ENCODE measurements around the gene NELFB.

DNA sequence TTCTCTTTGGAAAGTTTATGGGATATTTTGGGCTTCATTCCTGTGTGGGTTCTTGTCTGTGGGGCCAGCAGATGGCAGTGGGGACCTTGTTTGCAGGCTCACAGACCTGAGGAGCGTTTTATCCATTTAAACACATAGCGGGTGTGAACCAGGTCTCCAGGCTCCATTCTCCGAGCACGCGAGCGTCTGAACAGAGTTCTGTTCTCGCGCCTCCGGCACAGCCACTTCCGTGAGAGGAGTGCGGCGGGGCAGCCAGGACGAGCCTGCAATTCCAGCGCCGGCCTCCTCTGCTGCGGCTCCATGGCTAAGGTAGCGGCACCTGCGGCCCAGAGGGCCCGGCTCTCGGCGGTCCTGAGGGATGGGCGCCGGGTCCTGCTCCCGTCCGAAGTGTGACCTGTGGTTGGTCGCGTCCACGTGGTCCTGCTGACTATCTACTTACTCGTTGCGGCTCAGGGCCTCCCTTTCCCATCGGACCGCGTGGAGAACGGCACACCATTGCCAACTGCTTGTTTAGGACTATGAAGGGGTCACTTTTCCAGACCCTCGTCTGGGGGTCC is 39.6 kb downstream of the NELFB start:
- TF ChIP-seq EP300 (IDR thresholded peaks at IDR 0.05; ENCODE audit: borderline replicate concordance) (no peak), CEBPB (IDR thresholded peaks at IDR 0.05) (no peak)
